CD4-positive, alpha-beta T cell treated with Interleukin-4 for 4 hours (primary cell): ENCODE data around the gene CYB561.
A peak's percentile ranks its signal among the peaks of the same experiment; 100 is the strongest.

Experiments
- DNase-seq: peaks from one replicate; pipeline ENCODE4 v3.0.0-alpha.2; 2020

CYB561 gene

DNA sequence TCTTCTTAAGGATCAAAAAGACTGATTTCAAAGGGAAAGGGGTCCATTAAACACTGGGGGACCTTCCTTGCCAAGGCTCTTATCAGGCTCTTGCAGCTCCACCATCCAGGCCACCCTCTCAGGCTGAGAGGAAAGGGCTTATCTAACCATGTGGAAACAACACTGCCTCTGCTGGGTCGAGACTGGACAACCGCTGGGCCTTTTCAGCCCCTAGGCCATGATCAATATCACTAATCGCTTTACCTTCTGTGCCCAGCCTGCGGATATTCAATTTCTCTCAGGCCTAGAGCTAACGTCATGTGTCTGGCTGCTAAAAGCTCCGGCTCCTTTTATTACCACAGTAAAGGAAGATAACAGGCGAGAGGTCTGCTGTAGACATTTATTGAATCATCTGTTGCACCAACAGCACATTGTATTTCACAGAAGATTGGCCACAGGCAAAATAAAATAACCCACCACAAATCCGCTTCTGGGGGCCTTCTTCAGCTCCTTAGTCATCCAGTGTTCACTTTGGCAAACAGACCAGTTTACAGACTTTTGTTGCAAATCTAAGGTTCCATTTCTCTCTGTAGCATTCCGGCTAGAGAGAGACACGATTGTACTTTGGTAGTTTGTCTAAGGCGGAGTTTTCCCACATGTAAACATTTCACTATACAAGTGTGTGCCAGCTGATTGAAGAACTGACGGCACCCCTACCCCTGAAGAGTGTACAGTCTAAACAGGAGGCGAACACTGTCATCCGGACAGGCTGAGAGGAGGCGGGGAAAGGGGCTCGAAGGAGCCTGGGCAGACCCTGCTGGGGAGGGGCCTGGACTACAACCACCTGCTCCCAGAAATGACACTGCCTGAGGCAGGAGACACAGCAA lies 13.9 kb downstream of the CYB561 start:
- DNase-seq = no peak

DNA sequence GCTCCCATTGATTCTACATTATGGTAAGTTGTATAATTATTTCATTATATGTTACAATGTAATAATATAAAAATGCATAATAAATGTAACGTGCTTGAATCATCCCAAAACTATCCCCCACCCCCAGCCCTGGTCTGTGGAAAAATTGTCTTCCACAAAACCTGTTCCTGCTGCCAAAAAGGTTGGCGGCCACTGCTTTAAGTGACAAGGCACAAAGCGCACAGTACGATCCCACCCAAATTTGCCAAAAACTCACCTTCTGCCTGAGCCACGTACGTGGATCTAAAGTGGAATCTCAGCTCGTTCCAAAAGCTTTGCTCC lies 14.5 kb downstream of the CYB561 start:
- DNase-seq = no peak

DNA sequence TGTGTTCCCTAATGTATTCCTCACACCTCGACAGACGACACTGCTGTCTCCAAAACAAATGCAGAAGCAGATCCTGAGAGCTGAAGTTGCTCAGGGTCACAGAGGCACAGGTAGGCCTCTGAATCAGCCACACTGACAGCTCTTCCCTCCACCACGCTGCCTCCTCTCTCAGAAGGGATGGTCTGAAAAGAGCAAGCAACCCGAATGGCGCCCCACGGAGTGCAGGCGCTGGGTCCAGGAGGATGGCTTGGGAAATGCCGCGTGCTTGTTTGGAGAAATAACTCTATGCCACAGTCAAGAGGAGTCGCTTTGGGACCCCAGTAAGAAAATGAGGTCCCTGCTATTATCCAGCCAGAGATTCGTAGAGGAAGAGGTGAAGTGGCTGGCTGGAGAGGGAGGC lies 15.9 kb downstream of the CYB561 start:
- no peak for DNase-seq

DNA sequence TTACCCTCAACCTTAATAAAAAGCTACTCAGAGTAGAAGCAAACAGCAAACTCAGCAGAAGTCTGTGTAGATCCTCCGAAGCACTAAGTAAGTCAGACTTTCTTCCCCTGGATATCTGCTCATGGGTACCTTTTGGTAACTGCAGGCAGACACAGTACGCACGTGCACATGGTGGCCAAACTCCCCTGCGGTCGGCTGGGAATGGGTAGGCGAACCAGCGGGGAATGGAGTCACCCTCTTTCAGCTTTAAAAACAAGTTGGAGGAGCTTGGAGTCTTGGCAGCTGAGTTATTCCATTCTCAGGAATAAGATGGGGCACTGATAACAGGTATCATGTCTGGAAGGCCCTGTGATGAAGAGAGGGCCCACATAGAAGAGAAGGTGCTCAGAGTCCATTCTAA lies 16.3 kb downstream of the CYB561 start:
- no peak for DNase-seq

DNA sequence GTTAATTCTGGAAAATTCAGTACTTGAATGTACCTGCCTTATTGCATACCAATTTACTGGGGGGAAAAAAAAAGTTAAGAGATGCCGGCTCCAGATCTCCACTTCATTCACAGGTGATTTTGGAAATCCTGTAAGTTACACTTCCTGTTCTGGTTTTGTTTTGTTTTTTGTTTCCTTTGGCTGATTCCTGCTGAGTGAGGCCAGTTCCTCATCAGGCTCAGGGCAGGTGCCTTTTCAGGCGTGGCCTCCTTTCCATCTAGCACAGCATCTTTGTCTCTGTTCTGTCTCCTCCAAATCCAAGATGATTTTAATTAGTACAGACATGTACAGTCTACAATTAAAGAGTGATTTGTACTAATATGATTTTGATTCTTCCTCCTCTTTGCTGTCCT lies 19.2 kb downstream of the CYB561 start:
- DNase-seq = no peak

DNA sequence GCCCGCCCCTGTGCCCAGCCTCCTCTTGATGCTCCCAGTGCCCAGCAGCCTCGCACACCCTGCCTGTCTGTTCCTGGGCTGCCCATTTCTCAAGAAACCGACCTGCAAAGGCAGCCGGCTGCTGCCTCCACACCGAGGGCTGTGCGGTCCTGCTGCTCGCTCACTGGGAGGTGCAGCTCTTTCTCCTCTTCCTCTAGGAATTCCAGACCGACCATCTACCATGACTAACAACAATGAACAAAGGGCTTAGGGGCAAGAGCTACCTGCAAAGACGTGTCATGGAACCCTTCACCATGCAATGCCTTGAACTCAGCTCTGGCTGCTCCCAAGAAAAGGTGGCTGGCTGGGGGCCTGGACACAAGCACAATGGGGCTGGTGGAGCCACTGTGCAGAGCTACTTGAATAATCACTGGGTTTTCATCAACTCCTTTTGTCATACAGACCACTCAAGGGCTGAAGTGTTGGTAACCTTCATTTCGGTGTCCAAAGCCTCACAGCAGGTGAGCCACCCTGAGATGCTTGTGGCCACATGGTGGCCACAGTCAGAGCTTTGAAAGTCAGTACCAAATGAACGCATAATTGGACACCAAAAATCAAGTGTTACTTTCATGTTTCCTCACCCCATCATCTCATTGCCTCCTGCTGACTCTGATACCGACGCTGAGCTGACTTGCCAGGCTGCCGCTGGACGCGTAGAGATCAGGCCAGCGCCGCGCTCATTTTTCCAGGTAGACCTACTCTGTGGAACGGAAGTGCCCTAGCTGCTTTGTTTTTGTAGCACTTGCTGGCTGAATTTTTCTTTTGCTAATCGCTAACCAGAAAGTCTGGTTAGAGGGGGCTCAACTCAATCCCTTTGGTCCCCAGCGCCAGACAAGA lies 19.8 kb downstream of the CYB561 start:
- DNase-seq = no peak

DNA sequence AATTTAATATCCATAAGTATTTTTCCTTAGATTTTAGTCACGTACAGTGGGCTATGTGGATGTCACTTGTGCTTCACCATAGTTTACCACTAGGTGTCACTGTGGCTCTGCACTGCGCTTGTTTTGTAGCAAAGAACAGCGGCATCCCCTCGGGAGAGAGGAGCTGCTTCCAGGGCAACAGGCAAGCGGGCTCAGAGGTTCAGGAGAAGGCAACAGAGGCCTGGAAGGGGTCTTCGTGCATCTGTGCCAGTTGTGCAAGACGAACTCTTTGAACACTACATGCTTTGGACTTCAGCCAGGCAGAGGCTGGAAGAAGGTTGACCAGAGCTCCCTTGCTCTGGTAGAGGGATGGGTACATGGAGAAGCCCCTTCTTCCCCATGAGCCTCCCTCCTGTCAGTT lies 20.6 kb downstream of the CYB561 start:
- peak; percentile 78 for DNase-seq

DNA sequence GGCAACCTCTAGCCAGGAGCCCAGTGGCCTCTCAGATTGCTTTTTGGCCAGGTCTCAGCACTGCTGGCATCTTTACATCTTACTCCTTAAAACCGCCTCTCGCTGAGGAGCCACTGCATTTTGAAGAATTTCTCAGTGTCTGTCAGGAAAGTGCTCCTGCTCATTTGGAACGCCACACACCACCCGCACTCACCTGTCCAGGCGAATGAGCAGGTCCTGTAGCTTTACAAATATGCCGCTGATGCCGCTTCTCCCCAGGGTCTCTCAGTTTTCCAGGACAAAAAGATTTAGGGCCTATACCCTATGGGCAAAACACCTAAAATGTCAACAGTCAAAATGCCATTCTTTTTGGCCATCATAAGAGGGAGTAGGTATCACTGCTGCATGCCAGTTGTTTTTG lies 22.1 kb downstream of the CYB561 start:
- DNase-seq = no peak

DNA sequence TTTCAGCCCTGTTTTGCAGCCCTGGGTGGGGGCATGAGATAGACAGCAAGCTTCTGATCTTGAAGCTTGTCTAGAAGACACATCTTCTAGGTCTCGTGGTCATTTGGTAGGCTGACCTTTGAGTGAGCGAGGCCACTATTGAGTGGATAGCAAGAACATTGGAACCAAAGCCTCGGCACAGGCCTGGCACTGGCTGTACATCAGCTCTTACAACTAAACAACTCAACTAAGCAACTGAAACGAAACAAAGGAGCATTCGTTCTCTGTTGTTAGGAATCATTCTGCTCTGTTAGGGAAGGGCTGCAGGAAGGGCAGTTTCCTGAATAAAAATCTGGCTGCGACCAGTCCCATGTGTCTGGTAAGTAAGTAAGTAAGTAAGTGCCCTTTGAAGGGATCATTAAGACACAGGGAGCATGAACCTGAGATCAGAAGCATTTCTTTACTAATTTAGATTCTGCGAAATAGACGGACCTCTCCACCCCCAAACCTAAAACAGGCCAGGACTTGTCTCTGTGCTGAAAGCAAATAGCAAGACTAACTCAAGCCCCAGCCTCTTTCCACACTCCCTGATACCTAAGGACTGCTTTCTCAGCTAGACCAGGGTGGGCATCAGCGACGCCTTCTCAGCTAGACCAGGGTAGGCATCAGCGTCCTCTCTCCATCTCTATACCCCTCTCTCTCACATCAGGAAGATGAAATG lies 22.7 kb downstream of the CYB561 start:
- no peak for DNase-seq

DNA sequence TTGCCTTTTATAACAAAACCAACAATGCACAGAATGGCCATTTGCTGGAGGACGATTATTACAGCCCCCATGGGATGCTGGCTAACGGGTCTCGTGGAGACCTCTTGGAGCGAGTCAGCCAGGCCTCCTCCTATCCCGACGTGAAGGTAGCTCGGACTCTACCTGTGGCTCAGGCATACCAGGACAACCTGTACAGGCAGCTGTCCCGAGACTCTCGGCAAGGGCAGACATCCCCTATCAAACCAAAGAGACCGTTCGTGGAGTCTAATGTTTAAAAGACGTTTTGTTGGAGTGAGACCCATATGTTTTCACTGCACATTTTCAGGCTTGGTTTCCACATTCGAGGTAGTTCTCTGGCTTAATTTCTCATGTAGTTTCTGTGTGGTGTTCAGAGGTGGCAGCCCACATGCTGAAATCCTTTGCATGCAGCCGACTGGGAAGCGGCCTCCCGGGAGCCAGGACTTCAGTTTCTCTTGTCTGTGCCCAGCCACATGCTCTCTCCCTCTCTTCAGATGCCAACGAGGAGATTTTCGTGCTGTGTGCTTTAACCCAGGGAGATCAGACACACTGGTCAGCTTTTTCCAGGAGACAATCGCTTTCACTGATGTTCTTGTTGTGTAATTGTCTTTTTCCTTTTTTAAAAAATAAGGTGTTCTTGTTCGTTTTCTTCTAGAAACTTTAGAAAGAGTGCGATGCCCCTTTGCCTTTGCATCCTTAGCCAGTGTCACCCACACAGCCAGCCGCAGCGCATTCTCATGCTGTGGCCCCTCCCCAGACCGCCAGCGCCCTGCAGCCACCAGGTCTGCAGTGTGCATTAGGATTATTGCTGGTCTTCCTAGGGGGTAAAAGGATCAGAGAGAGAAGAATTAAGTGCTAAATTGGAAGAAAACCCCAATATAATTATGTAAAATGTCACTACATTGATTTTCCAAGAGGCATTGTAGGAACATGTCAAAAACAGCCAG lies 24.1 kb downstream of the CYB561 start:
- no peak for DNase-seq

DNA sequence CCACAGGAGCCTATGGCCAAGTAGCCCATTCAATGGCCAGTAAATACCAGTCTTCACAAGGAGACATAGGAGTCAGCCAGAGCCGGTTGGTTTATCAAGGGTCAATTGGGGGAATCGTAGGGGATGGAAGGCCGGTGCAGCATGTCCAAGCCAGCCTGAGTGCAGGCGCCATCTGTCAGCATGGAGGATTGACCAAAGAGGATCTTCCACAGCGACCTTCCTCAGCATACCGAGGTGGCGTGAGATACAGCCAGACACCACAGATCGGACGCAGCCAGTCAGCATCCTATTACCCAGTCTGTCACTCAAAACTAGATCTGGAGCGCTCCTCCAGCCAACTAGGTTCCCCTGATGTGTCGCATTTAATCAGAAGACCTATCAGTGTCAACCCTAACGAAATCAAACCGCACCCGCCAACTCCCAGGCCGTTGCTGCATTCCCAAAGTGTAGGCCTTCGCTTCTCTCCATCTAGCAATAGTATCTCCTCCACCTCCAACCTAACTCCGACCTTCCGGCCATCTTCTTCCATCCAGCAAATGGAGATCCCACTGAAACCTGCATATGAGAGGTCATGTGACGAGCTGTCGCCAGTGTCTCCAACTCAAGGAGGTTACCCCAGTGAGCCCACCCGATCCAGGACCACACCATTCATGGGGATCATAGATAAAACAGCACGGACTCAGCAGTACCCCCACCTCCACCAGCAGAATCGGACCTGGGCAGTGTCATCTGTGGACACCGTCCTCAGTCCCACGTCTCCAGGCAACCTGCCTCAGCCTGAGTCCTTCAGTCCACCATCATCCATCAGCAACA lies 25.0 kb downstream of the CYB561 start:
- DNase-seq = no peak

DNA sequence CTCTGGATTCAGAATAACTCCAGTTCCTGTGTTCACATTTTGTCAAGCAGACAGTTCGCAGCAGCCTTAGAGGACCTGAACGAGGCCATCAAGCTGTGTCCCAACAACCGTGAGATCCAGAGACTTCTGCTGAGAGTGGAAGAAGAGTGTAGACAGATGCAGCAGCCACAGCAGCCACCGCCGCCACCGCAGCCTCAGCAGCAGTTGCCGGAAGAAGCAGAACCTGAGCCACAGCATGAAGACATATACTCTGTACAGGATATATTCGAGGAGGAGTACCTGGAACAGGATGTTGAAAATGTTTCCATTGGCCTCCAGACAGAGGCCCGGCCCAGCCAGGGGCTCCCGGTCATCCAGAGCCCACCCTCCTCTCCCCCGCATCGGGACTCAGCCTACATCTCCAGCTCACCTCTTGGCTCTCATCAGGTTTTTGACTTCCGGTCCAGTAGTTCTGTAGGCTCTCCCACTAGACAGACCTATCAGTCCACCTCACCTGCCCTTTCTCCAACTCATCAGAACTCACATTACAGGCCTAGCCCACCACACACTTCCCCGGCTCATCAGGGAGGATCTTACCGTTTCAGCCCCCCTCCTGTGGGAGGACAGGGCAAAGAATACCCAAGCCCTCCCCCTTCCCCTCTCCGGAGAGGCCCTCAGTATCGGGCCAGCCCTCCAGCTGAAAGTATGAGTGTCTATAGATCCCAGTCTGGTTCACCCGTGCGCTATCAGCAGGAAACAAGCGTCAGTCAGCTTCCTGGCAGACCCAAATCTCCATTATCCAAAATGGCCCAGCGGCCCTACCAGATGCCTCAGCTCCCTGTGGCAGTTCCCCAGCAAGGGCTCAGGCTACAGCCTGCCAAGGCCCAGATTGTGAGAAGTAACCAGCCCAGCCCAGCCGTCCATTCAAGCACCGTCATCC lies 25.9 kb downstream of the CYB561 start:
- no peak for DNase-seq

DNA sequence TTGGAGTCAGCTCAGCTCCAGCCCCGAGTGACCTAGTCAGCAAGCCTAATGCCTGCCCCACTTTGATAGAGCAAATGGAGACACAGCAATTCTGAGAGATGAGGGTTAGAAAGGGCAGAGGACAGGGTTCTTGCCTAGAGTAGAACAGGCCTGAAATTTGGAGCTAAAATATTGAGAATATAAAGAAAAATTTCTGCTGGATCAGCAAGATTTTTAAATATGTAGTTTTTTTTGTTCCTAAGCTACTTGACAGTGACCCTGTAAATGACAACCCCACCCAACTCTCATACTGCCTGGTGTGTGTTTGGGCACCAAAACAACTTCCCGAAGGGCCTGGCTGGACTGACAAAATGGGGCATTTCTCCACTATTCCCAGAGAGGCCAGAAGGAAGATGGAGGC lies 26.7 kb downstream of the CYB561 start:
- DNase-seq = no peak

DNA sequence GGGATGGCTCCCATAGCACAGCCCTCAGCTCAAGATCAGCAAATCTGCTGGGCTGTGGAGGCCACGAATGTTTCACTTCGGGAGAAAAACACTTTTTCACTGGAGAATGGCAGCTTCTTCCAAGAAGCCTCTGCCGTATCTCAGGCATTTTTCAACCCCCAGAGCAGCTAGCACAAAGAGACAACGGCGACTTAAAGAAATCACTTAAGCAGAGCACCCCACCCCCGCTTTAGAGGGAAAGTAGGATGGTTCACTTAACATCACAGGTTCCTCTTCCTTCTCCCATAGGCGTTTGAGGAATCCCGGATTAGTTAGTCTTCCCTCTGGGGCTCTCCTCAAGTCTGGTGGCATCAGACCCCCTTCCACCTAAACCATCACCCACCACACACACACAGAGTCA lies 27.6 kb downstream of the CYB561 start:
- DNase-seq = no peak

DNA sequence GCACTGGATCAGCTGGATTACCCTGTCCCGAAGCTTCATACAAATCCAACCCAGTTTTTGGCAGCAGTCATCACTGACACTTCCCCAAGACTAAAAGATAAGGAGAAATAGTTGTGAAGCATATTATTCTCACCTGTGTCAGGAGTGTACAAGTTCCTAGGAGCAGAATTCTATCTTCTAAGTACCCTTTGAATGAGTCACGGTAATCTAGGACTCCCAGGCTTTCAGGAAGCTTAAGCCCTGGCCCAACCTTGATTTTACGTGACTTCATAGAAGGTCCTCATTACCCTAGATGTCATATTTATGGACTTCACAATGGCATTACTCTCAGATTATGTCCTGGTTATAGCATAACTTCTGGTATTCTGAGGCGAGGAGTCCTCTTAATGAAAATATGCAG lies 31.9 kb downstream of the CYB561 start:
- no peak for DNase-seq

DNA sequence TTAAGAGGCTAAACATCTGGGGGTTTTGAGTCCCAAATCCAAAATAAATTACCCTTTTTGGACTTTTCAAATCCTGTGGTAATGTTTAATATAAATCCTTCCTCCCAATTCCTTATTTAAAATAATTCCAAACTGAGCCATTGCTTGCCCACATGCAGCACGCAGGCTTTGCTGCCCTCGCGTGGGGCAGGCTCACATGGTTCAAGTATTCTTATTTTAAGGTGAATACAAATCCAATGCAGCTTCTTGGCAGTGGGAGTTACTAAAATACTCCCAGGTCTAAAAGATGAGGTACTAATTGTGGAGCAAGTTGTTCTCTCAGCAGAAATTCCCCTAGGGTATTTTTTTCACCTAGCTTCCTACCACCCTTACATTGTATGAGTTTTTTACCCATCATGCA lies 33.0 kb downstream of the CYB561 start:
- DNase-seq = no peak

DNA sequence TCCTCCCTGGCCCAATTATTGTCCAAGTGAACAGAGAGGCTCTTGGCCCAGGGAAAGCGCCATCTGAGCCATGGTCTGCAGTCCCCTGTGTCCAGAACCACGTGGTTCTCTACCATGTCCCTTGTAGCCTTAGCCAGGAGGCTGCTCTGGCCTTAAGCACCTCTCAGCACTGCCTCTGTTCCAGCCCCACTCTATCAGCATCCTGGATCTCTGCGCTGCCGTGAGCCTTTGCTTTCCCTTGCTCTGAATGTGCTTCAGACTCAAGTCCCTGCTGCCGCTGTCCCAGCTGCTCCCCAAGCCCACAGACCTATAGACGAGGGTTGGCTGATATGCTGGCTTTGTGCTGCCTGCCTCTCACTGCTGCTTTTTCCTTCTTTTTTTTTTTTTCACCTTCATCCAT lies 33.9 kb downstream of the CYB561 start:
- no peak for DNase-seq

DNA sequence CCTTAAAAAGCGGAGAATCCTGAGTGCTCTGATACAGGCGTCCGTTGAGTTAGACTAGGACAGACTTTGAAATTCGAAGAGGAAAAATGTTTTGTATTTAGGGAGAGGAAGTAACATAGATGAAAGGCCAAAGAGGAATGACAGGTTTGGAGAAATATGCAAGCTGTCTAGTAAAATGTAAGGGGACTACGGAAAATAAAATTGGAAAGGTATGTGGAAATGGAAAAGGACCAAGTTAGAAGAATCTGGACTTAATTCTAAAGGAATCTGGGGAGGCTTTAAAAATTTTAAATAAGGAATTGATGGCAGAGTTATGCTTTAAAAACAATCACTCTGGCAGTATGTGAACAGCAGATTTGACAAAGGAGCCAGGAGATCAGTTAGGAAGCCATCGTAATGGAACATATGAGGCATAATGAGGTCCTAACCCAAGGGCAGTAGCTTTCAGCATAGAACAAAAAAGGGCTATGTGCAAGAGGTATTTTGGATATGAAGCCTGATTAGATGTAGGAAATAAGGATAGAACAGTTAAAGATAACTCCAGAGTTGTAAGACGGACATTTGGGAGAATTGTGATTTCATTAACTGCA lies 38.3 kb downstream of the CYB561 start:
- DNase-seq = no peak

DNA sequence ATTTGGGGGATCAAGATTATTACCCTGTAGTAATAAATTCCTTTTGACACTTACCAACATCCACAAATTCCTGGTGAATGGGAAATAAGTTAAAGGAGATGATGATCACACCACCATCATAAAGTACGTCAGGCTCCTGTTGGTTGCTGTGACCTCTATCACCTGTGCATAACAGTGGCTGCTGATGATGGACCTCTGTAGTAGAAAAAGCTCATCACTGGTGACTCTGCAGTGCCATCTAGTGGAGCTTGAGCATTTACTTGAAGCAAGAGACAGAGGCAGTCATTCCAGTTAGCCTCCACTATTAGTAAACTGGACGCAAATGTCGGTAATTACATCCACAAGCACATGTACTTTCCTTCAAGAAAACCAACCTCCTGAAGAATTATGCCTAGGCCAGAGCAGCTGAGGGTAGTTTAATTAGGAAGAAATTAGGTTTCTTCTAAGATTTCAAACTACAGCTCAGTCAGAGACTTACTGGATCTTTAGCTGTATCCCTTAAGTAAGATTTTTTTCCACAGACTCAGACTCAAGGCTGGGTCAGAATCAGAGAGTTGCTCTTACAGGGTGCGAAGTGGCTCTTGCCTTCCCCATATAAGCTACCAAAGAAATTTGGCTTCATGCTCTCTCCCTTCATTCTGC lies 39.3 kb downstream of the CYB561 start:
- DNase-seq = peak; percentile 77
